Astrocyte (in vitro differentiated cells and primary cell): ENCODE measurements around the gene EDEM3. TPM values are rescaled to one million over a fixed set of nuclear protein-coding genes. Genes with fewer than 3 reads are reported as not detected.

Experiments
- DNase-seq: peaks from one replicate; pipeline ENCODE4 v3.0.0-alpha.2; 2010; ENCODE audit warnings: low read depth
- FAIRE-seq: peaks from 2 replicates; lab custom pipeline; 2011; peaks lifted over from hg19 to GRCh38; lab: Jason Lieb, UNC
- H2AFZ ChIP-seq: 2 replicates; pipeline ENCODE4 v1.6.0; 2012; ENCODE audit warnings: low read depth, low read length, inconsistent platforms
- H3K27ac ChIP-seq: 2 replicates; pipeline ENCODE4 v1.5.1; 2011; ENCODE audit warnings: low read depth, low read length, inconsistent platforms
- H3K27me3 ChIP-seq: 2 replicates; pipeline ENCODE4 v1.6.0; 2011; ENCODE audit warnings: low read length, inconsistent platforms; ENCODE audit not compliant: insufficient read depth
- H3K36me3 ChIP-seq: 2 replicates; pipeline ENCODE4 v1.5.1; 2011; ENCODE audit warnings: low read length, inconsistent platforms; ENCODE audit not compliant: insufficient read depth
- H3K4me1 ChIP-seq: 2 replicates; pipeline ENCODE4 v1.5.1; 2011; ENCODE audit warnings: low read length, inconsistent platforms; ENCODE audit not compliant: insufficient read depth
- H3K4me2 ChIP-seq: 2 replicates; pipeline ENCODE4 v1.6.0; 2012; ENCODE audit warnings: low read length, inconsistent platforms
- H3K4me3 ChIP-seq: 2 replicates; pipeline ENCODE4 v1.5.1; 2011; ENCODE audit warnings: low read depth, mild to moderate bottlenecking, low read length, inconsistent platforms; ENCODE audit not compliant: insufficient read depth
- H3K79me2 ChIP-seq: 2 replicates; pipeline ENCODE4 v1.6.0; 2012; ENCODE audit warnings: mild to moderate bottlenecking, low read length, inconsistent platforms; ENCODE audit not compliant: insufficient read depth
- H3K9ac ChIP-seq: 2 replicates; pipeline ENCODE4 v1.6.0; 2012; ENCODE audit warnings: mild to moderate bottlenecking, low read length, inconsistent platforms
- H3K9me3 ChIP-seq: 2 replicates; pipeline ENCODE4 v1.5.1; 2012; ENCODE audit warnings: low read depth, mild to moderate bottlenecking, low read length, inconsistent platforms; ENCODE audit not compliant: insufficient read depth
- H4K20me1 ChIP-seq: 2 replicates; pipeline ENCODE4 v1.6.0; 2012; ENCODE audit warnings: low read length, inconsistent platforms; ENCODE audit not compliant: insufficient read depth
- H3K27ac Mint-ChIP-seq: one replicate; pipeline ENCODE4 v1.8.0; 2021; ENCODE audit warnings: mild to moderate bottlenecking, mixed read lengths; ENCODE audit not compliant: unreplicated experiment
- H3K27me3 Mint-ChIP-seq: one replicate; pipeline ENCODE4 v1.8.0; 2021; ENCODE audit warnings: low read depth, mixed read lengths; ENCODE audit not compliant: unreplicated experiment
- H3K36me3 Mint-ChIP-seq: one replicate; pipeline ENCODE4 v1.8.0; 2021; ENCODE audit warnings: low read depth, mixed read lengths; ENCODE audit not compliant: unreplicated experiment
- H3K4me1 Mint-ChIP-seq: one replicate; pipeline ENCODE4 v1.8.0; 2021; ENCODE audit warnings: low read depth, mixed read lengths; ENCODE audit not compliant: unreplicated experiment
- H3K4me3 Mint-ChIP-seq: one replicate; pipeline ENCODE4 v1.8.0; 2021; ENCODE audit warnings: mild to moderate bottlenecking, moderate library complexity, mixed read lengths; ENCODE audit not compliant: unreplicated experiment
- H3K9me3 Mint-ChIP-seq: one replicate; pipeline ENCODE4 v1.8.0; 2021; ENCODE audit warnings: mild to moderate bottlenecking, mixed read lengths; ENCODE audit not compliant: unreplicated experiment
- EZH2 ChIP-seq: IDR thresholded peaks from 2 replicates; pipeline ENCODE4 v1.6.1; 2012; ENCODE audit warnings: mild to moderate bottlenecking, low read length, inconsistent platforms; ENCODE audit not compliant: insufficient read depth
- total RNA-seq: library from RNA; stranded (reverse); gene quantifications from 2 replicates; pipeline ENCODE4 v1.2.1, GENCODE V29; 2021
- TF ChIP-seq, protein P1 (sequence below): IDR thresholded peaks from 2 replicates; pipeline ENCODE4 v1.5.1; 2011; ENCODE audit warnings: low read depth, mild to moderate bottlenecking, inconsistent platforms, low read length, moderate library complexity; ENCODE audit not compliant: insufficient read depth

Gene EDEM3
- total RNA-seq, 1 donor from 2014 or later: 36.7 TPM

DNA sequence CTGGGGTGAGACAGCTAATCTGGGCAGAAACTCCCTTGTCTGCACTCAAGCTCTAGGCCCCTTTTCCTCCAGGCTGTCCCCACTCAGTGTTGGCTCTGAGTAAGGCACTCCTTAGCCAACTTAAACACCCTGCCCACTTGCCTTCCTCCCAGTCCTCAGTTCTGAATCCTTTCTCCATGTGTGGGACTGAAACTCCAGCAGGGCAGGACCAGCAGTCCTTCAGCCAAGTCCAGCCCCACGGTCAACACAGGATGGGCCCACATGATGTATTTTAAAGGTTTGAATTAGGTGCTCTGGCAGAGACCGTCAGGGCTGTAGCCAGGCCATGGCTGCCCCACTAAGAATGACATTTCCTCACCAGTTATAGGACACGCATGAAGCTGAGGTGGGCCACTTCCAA is 107.8 kb downstream of the EDEM3 start:
- Mint-ChIP-seq H3K4me1 (peaks cover 7% of the 10 kb centered on the region), H3K27ac (no peak overlapping the region), H3K4me3 (no peak overlapping the region), H3K27me3 (peaks cover 2% of the 10 kb centered on the region), H3K36me3 (peaks cover 6% of the 10 kb centered on the region), H3K9me3 (no peaks in the 10 kb centered on the region)
- no peak for TF ChIP-seq EZH2
- TF ChIP-seq, protein P1, sequence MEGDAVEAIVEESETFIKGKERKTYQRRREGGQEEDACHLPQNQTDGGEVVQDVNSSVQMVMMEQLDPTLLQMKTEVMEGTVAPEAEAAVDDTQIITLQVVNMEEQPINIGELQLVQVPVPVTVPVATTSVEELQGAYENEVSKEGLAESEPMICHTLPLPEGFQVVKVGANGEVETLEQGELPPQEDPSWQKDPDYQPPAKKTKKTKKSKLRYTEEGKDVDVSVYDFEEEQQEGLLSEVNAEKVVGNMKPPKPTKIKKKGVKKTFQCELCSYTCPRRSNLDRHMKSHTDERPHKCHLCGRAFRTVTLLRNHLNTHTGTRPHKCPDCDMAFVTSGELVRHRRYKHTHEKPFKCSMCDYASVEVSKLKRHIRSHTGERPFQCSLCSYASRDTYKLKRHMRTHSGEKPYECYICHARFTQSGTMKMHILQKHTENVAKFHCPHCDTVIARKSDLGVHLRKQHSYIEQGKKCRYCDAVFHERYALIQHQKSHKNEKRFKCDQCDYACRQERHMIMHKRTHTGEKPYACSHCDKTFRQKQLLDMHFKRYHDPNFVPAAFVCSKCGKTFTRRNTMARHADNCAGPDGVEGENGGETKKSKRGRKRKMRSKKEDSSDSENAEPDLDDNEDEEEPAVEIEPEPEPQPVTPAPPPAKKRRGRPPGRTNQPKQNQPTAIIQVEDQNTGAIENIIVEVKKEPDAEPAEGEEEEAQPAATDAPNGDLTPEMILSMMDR: no peak
- Histone ChIP-seq H3K27ac (no peak overlapping the region), H3K4me3 (no peak overlapping the region), H3K9me3 (no peaks in the 10 kb centered on the region), H3K36me3 (no peaks in the 10 kb centered on the region), H3K4me2 (no peak overlapping the region), H2AFZ (no peak overlapping the region), H3K9ac (no peak overlapping the region), H3K4me1 (no peaks in the 10 kb centered on the region), H3K27me3 (no peaks in the 10 kb centered on the region), H4K20me1 (no peaks in the 10 kb centered on the region), H3K79me2 (no peaks in the 10 kb centered on the region)
- no peak for DNase-seq
- FAIRE-seq: no peak

DNA sequence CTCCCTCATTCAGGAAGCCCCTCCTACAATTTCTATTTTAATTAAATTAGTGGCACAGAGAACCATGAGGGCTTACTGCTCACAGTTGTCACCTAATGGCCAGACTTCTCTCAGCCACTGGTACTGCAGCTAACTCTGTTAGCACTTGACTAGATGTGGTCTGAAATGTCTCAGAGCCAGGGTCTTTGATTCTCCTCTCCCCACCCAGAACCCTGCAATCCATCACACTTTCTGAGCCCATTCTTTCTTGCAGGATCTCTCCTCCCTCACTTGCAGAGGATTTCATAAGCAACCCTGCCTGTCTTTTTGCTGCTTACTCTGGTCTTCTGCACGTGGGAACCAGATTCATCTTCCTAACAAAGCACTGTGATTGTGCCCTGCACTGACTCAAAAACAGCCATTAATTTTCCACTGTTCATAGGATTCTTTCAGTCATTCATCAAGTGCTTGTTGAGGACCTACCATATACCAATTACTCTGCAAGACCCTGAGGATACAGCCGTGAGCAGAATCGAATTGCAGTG is 108.4 kb downstream of the EDEM3 start:
- FAIRE-seq (no peak), DNase-seq (no peak)
- H3K36me3 Mint-ChIP-seq: peaks cover 6% of the 10 kb centered on the region
- H3K27me3 ChIP-seq: no peaks in the 10 kb centered on the region
- H3K79me2 ChIP-seq: no peaks in the 10 kb centered on the region
- H3K9me3 Mint-ChIP-seq: no peaks in the 10 kb centered on the region
- H3K4me2 ChIP-seq: no peak overlapping the region
- no peak overlapping the region for H3K9ac ChIP-seq
- H3K27ac ChIP-seq: no peak overlapping the region
- H3K4me3 ChIP-seq: no peak overlapping the region
- no peaks in the 10 kb centered on the region for H3K4me1 ChIP-seq
- no peak overlapping the region for H2AFZ ChIP-seq
- H3K9me3 ChIP-seq: no peaks in the 10 kb centered on the region
- H3K4me3 Mint-ChIP-seq: no peak overlapping the region
- peaks cover 7% of the 10 kb centered on the region for H3K4me1 Mint-ChIP-seq
- no peak overlapping the region for H3K27ac Mint-ChIP-seq
- H3K27me3 Mint-ChIP-seq: peaks cover 2% of the 10 kb centered on the region
- TF ChIP-seq, protein P1: no peak
- TF ChIP-seq EZH2: no peak
- H4K20me1 ChIP-seq: no peaks in the 10 kb centered on the region
- no peaks in the 10 kb centered on the region for H3K36me3 ChIP-seq

DNA sequence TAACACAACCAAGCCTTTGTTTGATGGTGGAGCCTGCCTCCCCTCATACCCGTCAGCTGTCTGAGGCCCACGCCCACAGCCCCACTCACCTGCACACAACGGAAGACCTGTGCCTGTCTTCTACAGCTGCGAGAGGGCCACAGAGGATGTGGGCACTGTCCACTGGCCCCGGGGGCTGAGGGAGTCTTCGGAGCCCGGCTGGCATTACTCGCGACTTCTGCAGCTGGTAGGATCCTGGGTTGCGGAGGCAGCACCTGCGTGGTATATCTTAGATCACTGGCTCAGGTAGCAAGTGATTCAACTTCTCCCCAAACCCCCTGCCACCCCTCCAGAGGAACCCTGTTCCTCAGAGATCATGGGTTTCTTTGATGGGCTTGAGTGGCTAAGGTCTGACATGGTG is 109.9 kb downstream of the EDEM3 start:
- H3K27ac ChIP-seq: no peak overlapping the region
- H3K4me1 Mint-ChIP-seq: peaks cover 7% of the 10 kb centered on the region

More for the DNA sequence above, 109.9 kb downstream of the EDEM3 start:
- Mint-ChIP-seq H3K9me3 (no peaks in the 10 kb centered on the region), H3K36me3 (peaks cover 5% of the 10 kb centered on the region), H3K27me3 (peaks cover 10% of the 10 kb centered on the region), H3K27ac (no peak overlapping the region), H3K4me3 (no peak overlapping the region)
- Histone ChIP-seq H3K4me1 (no peaks in the 10 kb centered on the region), H3K4me2 (no peak overlapping the region), H4K20me1 (no peaks in the 10 kb centered on the region), H3K4me3 (no peak overlapping the region), H3K79me2 (no peaks in the 10 kb centered on the region), H2AFZ (no peak overlapping the region), H3K36me3 (no peaks in the 10 kb centered on the region), H3K27me3 (no peaks in the 10 kb centered on the region), H3K9ac (no peak overlapping the region), H3K9me3 (no peaks in the 10 kb centered on the region)
- DNase-seq (no peak), FAIRE-seq (no peak)
- TF ChIP-seq, protein P1: no peak
- no peak for TF ChIP-seq EZH2
